GM12891 (cell line): ENCODE results near the gene SKI.

ENCODE experiments used
- POLR2A ChIP-seq: IDR thresholded peaks from 2 replicates; pipeline ENCODE4 v1.6.1; 2011; ENCODE audit warnings: low read depth, low read length, control low read depth
- POU2F2 ChIP-seq: IDR thresholded peaks from 2 replicates; pipeline ENCODE4 v1.6.1; 2011; ENCODE audit warnings: low read depth, mild to moderate bottlenecking, control low read depth, low read length, moderate library complexity
- TAF1 ChIP-seq: IDR thresholded peaks from 2 replicates; pipeline ENCODE4 v1.6.1; 2011; ENCODE audit warnings: low read depth, low read length, control low read depth

DNA sequence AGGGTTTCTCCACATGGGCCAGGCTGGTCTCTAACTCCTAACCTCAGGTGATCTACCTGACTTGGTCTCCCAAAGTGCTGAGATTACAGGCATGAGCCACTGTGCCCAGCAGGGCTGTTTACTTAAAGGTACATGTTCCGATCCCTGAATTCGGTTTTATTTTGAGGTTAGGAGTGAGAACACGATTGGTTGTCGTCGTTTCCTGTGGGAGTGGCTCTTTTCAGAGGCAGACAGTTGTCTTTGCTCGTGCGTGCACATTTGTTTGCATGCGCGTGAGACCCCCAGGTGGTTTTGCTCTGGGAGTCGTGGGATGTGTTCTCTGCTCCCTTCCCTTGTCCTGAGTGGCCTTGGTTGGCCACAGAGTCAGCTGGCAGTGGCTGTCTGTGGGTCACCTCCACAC lies 60.2 kb downstream of the SKI start:
- TF ChIP-seq POLR2A, result no peak
- TF ChIP-seq TAF1, result no peak
- no peak for TF ChIP-seq POU2F2
